HG03558 (cell line): ENCODE results near the gene WNK2.

Experiments used
- ATAC-seq: cut with Tn5 transposase; IDR thresholded peaks from one replicate; pipeline ENCODE4 v1.9.1; 2021; ENCODE audit warnings: moderate number of reproducible peaks; ENCODE audit not compliant: unreplicated experiment; ENCODE audit errors: extremely low read depth

Gene WNK2

GRCh38 chr9:93301291-93301811 is 117.4 kb downstream of the WNK2 start:
- no peak for ATAC-seq

- no peak for ATAC-seq
Measured at GRCh38 chr9:93301911-93302541, 118.1 kb downstream of the WNK2 start.

- no peak for ATAC-seq
Measured at GRCh38 chr9:93302586-93303257, 118.8 kb downstream of the WNK2 start.

- no peak for ATAC-seq
Measured at GRCh38 chr9:93303258-93303771, 119.4 kb downstream of the WNK2 start.

- ATAC-seq = no peak
Measured at GRCh38 chr9:93303806-93304573, 120.1 kb downstream of the WNK2 start.

- ATAC-seq = no peak
Measured at GRCh38 chr9:93304574-93305496, 120.9 kb downstream of the WNK2 start.

- no peak for ATAC-seq
Measured at GRCh38 chr9:93305497-93306020, 121.6 kb downstream of the WNK2 start.

GRCh38 chr9:93306081-93306480 is 122.1 kb downstream of the WNK2 start:
- ATAC-seq = no peak

- no peak for ATAC-seq
Measured at GRCh38 chr9:93306579-93307091, 122.7 kb downstream of the WNK2 start.

- no peak for ATAC-seq
Measured at GRCh38 chr9:93307468-93308157, 123.7 kb downstream of the WNK2 start.

- ATAC-seq = no peak
Measured at GRCh38 chr9:93308158-93308602, 124.2 kb downstream of the WNK2 start.

GRCh38 chr9:93308676-93309075 is 124.7 kb downstream of the WNK2 start:
- no peak for ATAC-seq

GRCh38 chr9:93309889-93310425 is 126.0 kb downstream of the WNK2 start:
- ATAC-seq = no peak

GRCh38 chr9:93315118-93315517 is 131.2 kb downstream of the WNK2 start:
- no peak for ATAC-seq

GRCh38 chr9:93315960-93316359 is 132.0 kb downstream of the WNK2 start:
- no peak for ATAC-seq

- ATAC-seq = no peak
Measured at GRCh38 chr9:93316726-93317494, 133.0 kb downstream of the WNK2 start.

GRCh38 chr9:93317495-93318094 is 133.7 kb downstream of the WNK2 start:
- ATAC-seq = no peak
